A673 (cell line): ENCODE data around the gene PGAP1. TPM values are rescaled to one million over a fixed set of nuclear protein-coding genes. Genes with fewer than 3 reads are reported as not detected.

Experiments used
- BruUV-seq: library from RNA; stranded (reverse); fragments of 400-500 nt; replicated peaks from 2 replicates; lab custom pipeline; 2021; lab: Mats Ljungman, UMichigan
- CTCF ChIA-PET: fragments of 300-600 bp; sonication (Branson Sonifier 250); formaldehyde crosslinking; loops from one replicate; lab custom pipeline; 2022; ENCODE audit warnings: antibody characterized with exemption; lab: Charles Lee
- POLR2A ChIA-PET: fragments of 300-600 bp; sonication (Branson Sonifier 250); formaldehyde crosslinking; loops from one replicate; lab custom pipeline; 2022; ENCODE audit warnings: antibody characterized with exemption; ENCODE audit not compliant: low non-redundant PET; lab: Charles Lee
- DNase-seq: peaks from one replicate; pipeline ENCODE4 v3.0.0-alpha.2; 2015; ENCODE audit warnings: low spot score
- H3K27ac ChIP-seq: fragments of 200-600 bp; sonication (generic); 2 replicates; pipeline ENCODE4 v1.5.1; 2016; ENCODE audit warnings: mixed run types, low read depth, mild to moderate bottlenecking, mixed read lengths, antibody characterized with exemption, low read length; ENCODE audit not compliant: poor library complexity, severe bottlenecking
- H3K27me3 ChIP-seq: fragments of 200-600 bp; sonication (generic); replicated peaks from 2 replicates; pipeline ENCODE4 v1.6.1; 2017; ENCODE audit warnings: mixed run types, low read depth, mild to moderate bottlenecking, mixed read lengths, antibody characterized with exemption, low read length; ENCODE audit not compliant: insufficient read depth, poor library complexity
- H3K36me3 ChIP-seq: fragments of 200-600 bp; sonication (generic); 2 replicates; pipeline ENCODE4 v1.6.1; 2016; ENCODE audit warnings: mixed run types, mild to moderate bottlenecking, mixed read lengths, antibody characterized with exemption, low read length; ENCODE audit not compliant: insufficient read depth, poor library complexity, severe bottlenecking
- H3K4me1 ChIP-seq: fragments of 200-600 bp; sonication (generic); 2 replicates; pipeline ENCODE4 v1.6.1; 2017; ENCODE audit warnings: mixed run types, mild to moderate bottlenecking, mixed read lengths, antibody characterized with exemption, low read length; ENCODE audit not compliant: insufficient read depth, poor library complexity, severe bottlenecking
- H3K4me3 ChIP-seq: fragments of 200-600 bp; sonication (generic); 2 replicates; pipeline ENCODE4 v1.5.1; 2016; ENCODE audit warnings: low read depth, mixed run types, mild to moderate bottlenecking, mixed read lengths, low read length; ENCODE audit not compliant: poor library complexity, severe bottlenecking
- H3K9me3 ChIP-seq: fragments of 200-600 bp; sonication (generic); 2 replicates; pipeline ENCODE4 v1.6.1; 2016; ENCODE audit warnings: mixed run types, low read depth, mild to moderate bottlenecking, mixed read lengths, antibody characterized with exemption, low read length; ENCODE audit not compliant: poor library complexity, severe bottlenecking
- EZH2 ChIP-seq: fragments of 200-600 bp; sonication (generic); IDR thresholded peaks from 2 replicates; pipeline ENCODE4 v1.6.1; 2017; ENCODE audit warnings: borderline replicate concordance, low read depth, mild to moderate bottlenecking, mixed read lengths, antibody characterized with exemption, low read length; ENCODE audit not compliant: poor library complexity, severe bottlenecking
- intact Hi-C: fragments of 100-400 bp; cut with micrococcal nuclease; formaldehyde crosslinking; loops from one replicate; pipeline ENCODE4 v1.10.0; 2022; ENCODE audit not compliant: unreplicated experiment
- total RNA-seq: library from RNA; stranded (reverse); gene quantifications from 2 replicates; pipeline ENCODE4 v1.2.3, GENCODE V29; 2021
- TF ChIP-seq, protein P1 (sequence below): fragments of 300-800, 200-600 bp; sonication (generic); conservative IDR thresholded peaks from 2 replicates; pipeline ENCODE4 v1.5.1; 2017; ENCODE audit warnings: low read depth, mild to moderate bottlenecking, antibody characterized with exemption, low read length, moderate library complexity, mixed read lengths

Gene PGAP1
- total RNA-seq, 1 experiment from 2014 or later, result 40.4 TPM

GRCh38 chr2:196967775-196968174 lies 41.3 kb upstream of the PGAP1 start:
- no TSS peak for BruUV-seq
- POLR2A ChIA-PET, result no interaction called here
- no peak for DNase-seq
- peaks cover 24% of the 10 kb centered on the region for H3K4me1 ChIP-seq
- no peaks in the 10 kb centered on the region for H3K36me3 ChIP-seq
- TF ChIP-seq, protein P1, sequence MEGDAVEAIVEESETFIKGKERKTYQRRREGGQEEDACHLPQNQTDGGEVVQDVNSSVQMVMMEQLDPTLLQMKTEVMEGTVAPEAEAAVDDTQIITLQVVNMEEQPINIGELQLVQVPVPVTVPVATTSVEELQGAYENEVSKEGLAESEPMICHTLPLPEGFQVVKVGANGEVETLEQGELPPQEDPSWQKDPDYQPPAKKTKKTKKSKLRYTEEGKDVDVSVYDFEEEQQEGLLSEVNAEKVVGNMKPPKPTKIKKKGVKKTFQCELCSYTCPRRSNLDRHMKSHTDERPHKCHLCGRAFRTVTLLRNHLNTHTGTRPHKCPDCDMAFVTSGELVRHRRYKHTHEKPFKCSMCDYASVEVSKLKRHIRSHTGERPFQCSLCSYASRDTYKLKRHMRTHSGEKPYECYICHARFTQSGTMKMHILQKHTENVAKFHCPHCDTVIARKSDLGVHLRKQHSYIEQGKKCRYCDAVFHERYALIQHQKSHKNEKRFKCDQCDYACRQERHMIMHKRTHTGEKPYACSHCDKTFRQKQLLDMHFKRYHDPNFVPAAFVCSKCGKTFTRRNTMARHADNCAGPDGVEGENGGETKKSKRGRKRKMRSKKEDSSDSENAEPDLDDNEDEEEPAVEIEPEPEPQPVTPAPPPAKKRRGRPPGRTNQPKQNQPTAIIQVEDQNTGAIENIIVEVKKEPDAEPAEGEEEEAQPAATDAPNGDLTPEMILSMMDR, result no peak
- no peak for TF ChIP-seq EZH2
- CTCF ChIA-PET, result no interaction called here
- H3K9me3 ChIP-seq, result no peaks in the 10 kb centered on the region
- intact Hi-C loops, result no loop called here
- H3K27me3 ChIP-seq, result no peaks in the 10 kb centered on the region
- H3K4me3 ChIP-seq, result no peak overlapping the region
- H3K27ac ChIP-seq, result peak overlapping the region; percentile 20

- POLR2A ChIA-PET, result no interaction called here
- BruUV-seq, result no TSS peak
Observed at GRCh38 chr2:196967116-196967515, 40.6 kb upstream of the PGAP1 start.

GRCh38 chr2:196966061-196966460 lies 39.6 kb upstream of the PGAP1 start:
- TF ChIP-seq, protein P1, result no peak
- no peak for TF ChIP-seq EZH2
- H3K9me3 ChIP-seq, result no peaks in the 10 kb centered on the region
- H3K4me1 ChIP-seq, result peaks cover 18% of the 10 kb centered on the region
- DNase-seq, result no peak
- H3K4me3 ChIP-seq, result no peak overlapping the region
- ChIA-PET CTCF (no interaction called here), POLR2A (no interaction called here)
- no peak overlapping the region for H3K27ac ChIP-seq
- no peaks in the 10 kb centered on the region for H3K36me3 ChIP-seq
- intact Hi-C loops, result no loop called here
- no TSS peak for BruUV-seq
- H3K27me3 ChIP-seq, result no peaks in the 10 kb centered on the region

More at GRCh38 chr2:196967116-196967515, 40.6 kb upstream of the PGAP1 start:
- H3K27ac ChIP-seq, result peak overlapping the region; percentile 38
- intact Hi-C loops, result no loop called here
- DNase-seq, result peak; percentile 88
- TF ChIP-seq, protein P1, result no peak
- TF ChIP-seq EZH2, result no peak
- H3K4me3 ChIP-seq, result peak overlapping the region; percentile 25
- CTCF ChIA-PET, result no interaction called here
- H3K4me1 ChIP-seq, result peaks cover 24% of the 10 kb centered on the region
- no peaks in the 10 kb centered on the region for H3K9me3 ChIP-seq
- no peaks in the 10 kb centered on the region for H3K36me3 ChIP-seq
- H3K27me3 ChIP-seq, result no peaks in the 10 kb centered on the region
